Measurements from ENCODE around the gene ZNF697. TPM values are rescaled to one million over a fixed set of nuclear protein-coding genes. Genes with fewer than 3 reads are reported as not detected.
"Not testable (repeated sequence)": the region's sequence is repeated elsewhere in the genome, so short reads cannot be mapped to it uniquely, and the experiment has no call there.

ZNF697 gene
- total RNA-seq, 1 experiment from 2014 or later, result 4.1 TPM

- ChIA-PET POLR2A (ENCODE audit: unreplicated experiment) (no interaction called here), CTCF (no interaction called here)
- Histone ChIP-seq H3K4me2 (no peak overlapping the region), H3K9me2 (ENCODE audit: insufficient read depth) (no peaks in the 10 kb centered on the region), H3K36me3 (ENCODE audit: low read depth) (no peaks in the 10 kb centered on the region), H2AFZ (no peak overlapping the region), H3F3A (ENCODE audit: insufficient read depth, low read depth) (no peaks in the 10 kb centered on the region), H3K79me2 (ENCODE audit: low read depth) (no peaks in the 10 kb centered on the region), H4K20me1 (ENCODE audit: insufficient read depth) (no peaks in the 10 kb centered on the region; the same call in 1 of the 2 replicates), H3K27me3 (ENCODE audit: insufficient read depth, low read depth) (no peaks in the 10 kb centered on the region), H3K9me3 (ENCODE audit: insufficient read depth, low read depth) (no peaks in the 10 kb centered on the region), H3K4me3 (no peak overlapping the region), H3K4me1 (replicated peaks; ENCODE audit: insufficient read depth) (peaks cover 7% of the 10 kb centered on the region), H3K27ac (no peak overlapping the region)
- BruUV-seq (replicated peaks), result no TSS peak
- TF ChIP-seq EZH2 (IDR thresholded peaks at IDR 0.05; ENCODE audit: low read depth) (no peak), CTCF (conservative IDR thresholded peaks at IDR 0.05) (no peak)
- intact Hi-C loops (cut with micrococcal nuclease; ENCODE audit: unreplicated experiment), result no loop called here
- no peak for DNase-seq
Measured at GRCh38 chr1:119603695-119604094, 44.4 kb downstream of the ZNF697 start.

GRCh38 chr1:119603241-119603640 lies 44.8 kb downstream of the ZNF697 start:
- H3K9me2 ChIP-seq (ENCODE audit: insufficient read depth); POLR2A ChIA-PET (ENCODE audit: unreplicated experiment); DNase-seq; H3K27ac ChIP-seq; H3K79me2 ChIP-seq (ENCODE audit: low read depth); H3K27me3 ChIP-seq (ENCODE audit: insufficient read depth, low read depth); H3K4me2 ChIP-seq; H2AFZ ChIP-seq; H3K4me3 ChIP-seq; intact Hi-C loops (cut with micrococcal nuclease; ENCODE audit: unreplicated experiment); H3F3A ChIP-seq (ENCODE audit: insufficient read depth, low read depth); CTCF ChIA-PET; BruUV-seq (replicated peaks); H3K9me3 ChIP-seq (ENCODE audit: insufficient read depth, low read depth); H4K20me1 ChIP-seq (ENCODE audit: insufficient read depth); H3K36me3 ChIP-seq (ENCODE audit: low read depth); H3K4me1 ChIP-seq (replicated peaks; ENCODE audit: insufficient read depth): not testable (repeated sequence)

- H3K27ac ChIP-seq; intact Hi-C loops (cut with micrococcal nuclease; ENCODE audit: unreplicated experiment); H2AFZ ChIP-seq; POLR2A ChIA-PET (ENCODE audit: unreplicated experiment); H3K4me3 ChIP-seq; DNase-seq; BruUV-seq (replicated peaks); H3K9me3 ChIP-seq (ENCODE audit: insufficient read depth, low read depth); H3K27me3 ChIP-seq (ENCODE audit: insufficient read depth, low read depth); H4K20me1 ChIP-seq (ENCODE audit: insufficient read depth); H3K9me2 ChIP-seq (ENCODE audit: insufficient read depth); H3K36me3 ChIP-seq (ENCODE audit: low read depth); H3K79me2 ChIP-seq (ENCODE audit: low read depth); H3K4me2 ChIP-seq; CTCF ChIA-PET; H3F3A ChIP-seq (ENCODE audit: insufficient read depth, low read depth); H3K4me1 ChIP-seq (replicated peaks; ENCODE audit: insufficient read depth): not testable (repeated sequence)
Measured at GRCh38 chr1:119602789-119603188, 45.3 kb downstream of the ZNF697 start.

- no peak for DNase-seq
- Histone ChIP-seq H3K4me1 (replicated peaks; ENCODE audit: insufficient read depth) (peaks cover 7% of the 10 kb centered on the region), H3K27me3 (ENCODE audit: insufficient read depth, low read depth) (no peaks in the 10 kb centered on the region), H2AFZ (no peak overlapping the region), H3F3A (ENCODE audit: insufficient read depth, low read depth) (no peaks in the 10 kb centered on the region), H3K9me2 (ENCODE audit: insufficient read depth) (no peaks in the 10 kb centered on the region), H3K9me3 (ENCODE audit: insufficient read depth, low read depth) (no peaks in the 10 kb centered on the region), H3K36me3 (ENCODE audit: low read depth) (no peaks in the 10 kb centered on the region), H3K4me3 (no peak overlapping the region), H3K79me2 (ENCODE audit: low read depth) (no peaks in the 10 kb centered on the region), H3K4me2 (no peak overlapping the region), H4K20me1 (ENCODE audit: insufficient read depth) (no peaks in the 10 kb centered on the region; the same call in 1 of the 2 replicates), H3K27ac (no peak overlapping the region)
- BruUV-seq (replicated peaks), result no TSS peak
- CTCF ChIA-PET, result no interaction called here
- TF ChIP-seq CTCF (conservative IDR thresholded peaks at IDR 0.05), result no peak
- no peak for TF ChIP-seq EZH2 (IDR thresholded peaks at IDR 0.05; ENCODE audit: low read depth)
- POLR2A ChIA-PET (ENCODE audit: unreplicated experiment), result no interaction called here
- intact Hi-C loops (cut with micrococcal nuclease; ENCODE audit: unreplicated experiment), result no loop called here
Measured at GRCh38 chr1:119602169-119602568, 45.9 kb downstream of the ZNF697 start.
